GM12891 (cell line): Measurements from ENCODE around the gene COL6A6.

Experiments used
- POLR2AphosphoS5 ChIP-seq: IDR thresholded peaks from 2 replicates; pipeline ENCODE4 v1.6.1; 2011; ENCODE audit warnings: low read depth, low read length, control low read depth
- TAF1 ChIP-seq: IDR thresholded peaks from 2 replicates; pipeline ENCODE4 v1.6.1; 2011; ENCODE audit warnings: low read depth, low read length, control low read depth

- TF ChIP-seq POLR2AphosphoS5 = no peak
- TF ChIP-seq TAF1 = no peak
Observed at GRCh38 chr3:130506031-130506430, 10.9 kb upstream of the COL6A6 start.
